Keratinocyte (primary cell): ENCODE measurements around the gene TACR2. TPM values are rescaled to one million over a fixed set of nuclear protein-coding genes. Genes with fewer than 3 reads are reported as not detected.
"Not testable (repeated sequence)": the region's sequence is repeated elsewhere in the genome, so short reads cannot be mapped to it uniquely, and the experiment has no call there.

Source experiments
- DNase-seq: peaks from one replicate; pipeline ENCODE4 v3.0.0-alpha.2; 2011; ENCODE audit warnings: low read depth, missing footprints, low spot score
- FAIRE-seq: peaks from 2 replicates; lab custom pipeline; 2011; peaks lifted over from hg19 to GRCh38; lab: Jason Lieb, UNC
- H2AFZ ChIP-seq: 2 replicates; pipeline ENCODE4 v1.6.0; 2012; ENCODE audit warnings: low read length, control low read depth, inconsistent platforms; ENCODE audit not compliant: control insufficient read depth
- H3K27ac ChIP-seq: 2 replicates; pipeline ENCODE4 v1.5.1; 2011; ENCODE audit warnings: low read length; ENCODE audit not compliant: control insufficient read depth, insufficient read depth
- H3K27me3 ChIP-seq: 3 replicates; pipeline ENCODE4 v1.6.0; 2011; ENCODE audit warnings: low read length; ENCODE audit not compliant: control insufficient read depth, insufficient read depth; ENCODE audit errors: extremely low read depth
- H3K36me3 ChIP-seq, 2 experiments: 2 replicates in 1 of 2; 3 replicates in 1 of 2; pipeline ENCODE4 v1.5.1; 2011; ENCODE audit warnings: low read length in 2 of 2, mild to moderate bottlenecking in 1 of 2; ENCODE audit not compliant: control insufficient read depth in 2 of 2, insufficient read depth in 2 of 2; ENCODE audit errors: extremely low read depth in 1 of 2
- H3K4me1 ChIP-seq: 3 replicates; pipeline ENCODE4 v1.5.1; 2011; ENCODE audit warnings: low read length; ENCODE audit not compliant: control insufficient read depth, insufficient read depth; ENCODE audit errors: extremely low read depth
- H3K4me2 ChIP-seq: 3 replicates; pipeline ENCODE4 v1.6.0; 2011; ENCODE audit warnings: low read depth, low read length; ENCODE audit not compliant: control insufficient read depth, insufficient read depth; ENCODE audit errors: extremely low read depth
- H3K4me3 ChIP-seq, 3 experiments: fragments of 200-600 bp in 1 of 3; sonication (generic) in 1 of 3; 2 replicates in 2 of 3; 3 replicates in 1 of 3; pipeline ENCODE4 v1.5.1; 2011 to 2016; ENCODE audit warnings: low read length in 3 of 3, mild to moderate bottlenecking in 3 of 3, control low read depth in 2 of 3, inconsistent platforms in 1 of 3, low read depth in 1 of 3, mixed read lengths in 1 of 3, mixed run types in 1 of 3, moderate library complexity in 1 of 3; ENCODE audit not compliant: control insufficient read depth in 2 of 3, insufficient read depth in 2 of 3; ENCODE audit errors: extremely low read depth in 1 of 3
- H3K79me2 ChIP-seq: 2 replicates; pipeline ENCODE4 v1.6.0; 2012; ENCODE audit warnings: low read length; ENCODE audit not compliant: control insufficient read depth, insufficient read depth
- H3K9ac ChIP-seq: 3 replicates; pipeline ENCODE4 v1.6.0; 2011; ENCODE audit warnings: low read length; ENCODE audit not compliant: control insufficient read depth, insufficient read depth; ENCODE audit errors: extremely low read depth
- H3K9me1 ChIP-seq: 3 replicates; pipeline ENCODE4 v1.6.0; 2011; ENCODE audit warnings: low read length; ENCODE audit not compliant: control insufficient read depth, insufficient read depth; ENCODE audit errors: extremely low read depth
- H3K9me3 ChIP-seq: 2 replicates; pipeline ENCODE4 v1.5.1; 2012; ENCODE audit warnings: low read depth, low read length; ENCODE audit not compliant: control insufficient read depth
- H4K20me1 ChIP-seq: 3 replicates; pipeline ENCODE4 v1.6.0; 2011; ENCODE audit warnings: low read length; ENCODE audit not compliant: control insufficient read depth, insufficient read depth; ENCODE audit errors: extremely low read depth
- CTCF ChIP-seq, 3 experiments: IDR thresholded peaks in 1 of 3; conservative IDR thresholded peaks in 1 of 3; optimal IDR thresholded peaks in 1 of 3; 2 replicates in 2 of 3; 3 replicates in 1 of 3; pipeline versions ENCODE3 to v1.5.1; 2011; ENCODE audit warnings: low read length in 3 of 3, mild to moderate bottlenecking in 3 of 3, moderate library complexity in 2 of 3, control low read depth in 1 of 3, inconsistent platforms in 1 of 3; ENCODE audit not compliant: insufficient read depth in 2 of 3; ENCODE audit errors: extremely low read depth in 1 of 3
- EZH2 ChIP-seq: IDR thresholded peaks from one replicate; pipeline ENCODE4 v1.6.1; 2012; ENCODE audit warnings: inconsistent platforms, mild to moderate bottlenecking, low read length, moderate library complexity
- dilution Hi-C: fragments of 300-500 bp; cut with MboI; formaldehyde crosslinking; loops from one replicate; pipeline ENCODE4 v1.7.0; 2020; ENCODE audit warnings: low sequenced_read_pairs; ENCODE audit not compliant: extremely low pct_ligation_motif_present
- polyA plus RNA-seq, 5 experiments: library from polyadenylated mRNA; depleted of rRNA in 3 of 5; stranded (reverse) in 3 of 5; stranded (forward) in 1 of 5; unstranded in 1 of 5; fragments of >200 nt; gene quantifications; 1 replicate in 1 of 5; 2 replicates in 3 of 5; 3 replicates in 1 of 5; pipeline versions ENCODE4 v1.2.1 to v1.2.3, GENCODE V29; 2011 to 2012; ENCODE audit warnings: missing spikeins in 2 of 5, low read depth in 1 of 5, low replicate concordance in 1 of 5

TACR2 gene
- polyA plus RNA-seq, 1 donor (not counting 4 experiments of a cell fraction or from before 2014, with no cell fraction given), result 0.07 TPM

DNA sequence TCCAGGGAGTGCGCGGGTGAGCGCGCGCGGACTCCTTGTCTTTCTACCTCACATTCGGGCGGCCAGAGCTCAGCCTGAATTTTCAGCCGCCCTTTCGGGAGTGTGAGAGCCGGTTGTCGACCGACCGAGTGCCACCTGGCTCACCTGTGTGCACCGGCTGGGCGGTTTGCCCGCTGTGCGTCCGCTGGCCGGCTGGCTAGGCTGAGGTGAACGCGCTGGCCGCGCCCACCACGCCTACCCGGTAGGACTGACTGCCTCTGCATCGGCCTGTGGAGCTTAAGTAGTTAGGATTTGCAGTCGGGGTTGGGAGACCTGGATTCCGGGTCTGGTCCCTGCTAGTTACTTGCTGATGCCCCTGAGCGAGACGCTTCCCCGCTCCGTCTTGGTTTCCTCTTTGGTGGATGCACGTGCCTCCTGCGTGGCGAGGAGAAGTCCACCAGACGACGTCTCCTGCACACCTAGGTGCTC is 35.1 kb upstream of the TACR2 start:
- H3K27ac ChIP-seq, result no peak overlapping the region
- FAIRE-seq (no peak), DNase-seq (no peak)
- no peaks in the 10 kb centered on the region for H3K79me2 ChIP-seq
- peak overlapping the region; percentile 55 for H3K9ac ChIP-seq
- no peaks in the 10 kb centered on the region for H4K20me1 ChIP-seq
- peaks cover 28% of the 10 kb centered on the region for H3K4me1 ChIP-seq
- no peaks in the 10 kb centered on the region for H3K9me3 ChIP-seq
- TF ChIP-seq CTCF (optimal IDR thresholded peaks at IDR 0.05 in 1 of 3, IDR thresholded peaks at IDR 0.05 in 1 of 3, conservative IDR thresholded peaks at IDR 0.05 in 1 of 3; ENCODE audit: extremely low read depth in 1 of 3, insufficient read depth in 2 of 3, low read length in 3 of 3) (no peak), EZH2 (no peak)
- no peaks in the 10 kb centered on the region for H3K27me3 ChIP-seq
- peak overlapping the region; percentile 89 for H3K4me2 ChIP-seq
- dilution Hi-C loops, result no loop called here
- H3K9me1 ChIP-seq, result no peaks in the 10 kb centered on the region
- H3K36me3 ChIP-seq, result no peaks in the 10 kb centered on the region
- H3K4me3 ChIP-seq, result peak overlapping the region; percentile 56 to 73 (median 68)
- peak overlapping the region; percentile 85 for H2AFZ ChIP-seq

- H3K27me3 ChIP-seq, result no peaks in the 10 kb centered on the region
- peaks cover 29% of the 10 kb centered on the region for H3K4me1 ChIP-seq
- H3K4me2 ChIP-seq, result peak within 1 kb of the TSS; percentile 89
- H3K4me3 ChIP-seq, result peak within 1 kb of the TSS; percentile 56 to 73 (median 68)
- H3K36me3 ChIP-seq, result no peaks in the 10 kb centered on the region
- H3K27ac ChIP-seq, result no peak within 1 kb of the TSS
- H4K20me1 ChIP-seq, result no peaks in the 10 kb centered on the region
- peak within 1 kb of the TSS; percentile 85 for H2AFZ ChIP-seq
- no peak for TF ChIP-seq EZH2
- TF ChIP-seq CTCF (optimal IDR thresholded peaks at IDR 0.05 in 1 of 3, IDR thresholded peaks at IDR 0.05 in 1 of 3, conservative IDR thresholded peaks at IDR 0.05 in 1 of 3; ENCODE audit: extremely low read depth in 1 of 3, insufficient read depth in 2 of 3, low read length in 3 of 3), result no peak
- H3K9ac ChIP-seq, result peak within 1 kb of the TSS; percentile 55
- H3K9me1 ChIP-seq, result no peaks in the 10 kb centered on the region
- dilution Hi-C loops, result no loop called here
- FAIRE-seq (no peak), DNase-seq (no peak)
- no peaks in the 10 kb centered on the region for H3K9me3 ChIP-seq
- no peaks in the 10 kb centered on the region for H3K79me2 ChIP-seq
Observed at GRCh38 chr10:69451209-69451783, 34.6 kb upstream of the TACR2 start, which contains the start of gene TSPAN15. Gene TSPAN15 (plus strand): TSS chr10:69451465. CDS start chr10:69451595, 130 bp downstream.

DNA sequence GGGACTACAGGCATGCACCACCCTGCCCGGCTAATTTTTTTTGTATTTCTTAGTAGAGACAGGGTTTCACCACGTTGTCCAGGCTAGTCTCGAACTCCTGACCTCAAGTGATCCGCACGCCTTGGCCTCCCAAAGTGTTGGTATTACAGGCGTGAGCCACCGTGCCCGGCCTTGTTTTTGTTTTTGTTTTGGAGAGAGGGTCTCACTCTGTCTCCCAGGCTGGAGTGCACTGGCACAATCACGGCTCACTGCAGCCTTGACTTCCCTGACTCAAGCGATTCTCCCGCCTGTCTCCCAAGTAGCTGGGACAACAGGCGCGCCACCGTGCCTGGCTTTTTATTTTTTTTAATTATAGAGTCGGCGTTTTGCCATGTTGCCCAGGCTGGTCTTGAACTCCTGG is 33.7 kb upstream of the TACR2 start:
- FAIRE-seq, H3K27me3 ChIP-seq, H3K4me3 ChIP-seq, dilution Hi-C loops, H3K4me2 ChIP-seq, H3K27ac ChIP-seq, H3K9me1 ChIP-seq, H3K79me2 ChIP-seq, H4K20me1 ChIP-seq, H2AFZ ChIP-seq, H3K9me3 ChIP-seq, DNase-seq, H3K36me3 ChIP-seq, H3K9ac ChIP-seq: not testable (repeated sequence)
- H3K4me1 ChIP-seq, result peaks cover 37% of the 10 kb centered on the region
